Keratinocyte (primary cell): ENCODE results near the gene NCAPD3. TPM values are rescaled to one million over a fixed set of nuclear protein-coding genes. Genes with fewer than 3 reads are reported as not detected.

Experiments
- DNase-seq: peaks from one replicate; pipeline ENCODE4 v3.0.0-alpha.2; 2011; ENCODE audit warnings: low read depth, missing footprints, low spot score
- FAIRE-seq: peaks from 2 replicates; lab custom pipeline; 2011; peaks lifted over from hg19 to GRCh38; lab: Jason Lieb, UNC
- H2AFZ ChIP-seq: 2 replicates; pipeline ENCODE4 v1.6.0; 2012; ENCODE audit warnings: low read length, control low read depth, inconsistent platforms; ENCODE audit not compliant: control insufficient read depth
- H3K27ac ChIP-seq: 2 replicates; pipeline ENCODE4 v1.5.1; 2011; ENCODE audit warnings: low read length; ENCODE audit not compliant: control insufficient read depth, insufficient read depth
- H3K27me3 ChIP-seq: 3 replicates; pipeline ENCODE4 v1.6.0; 2011; ENCODE audit warnings: low read length; ENCODE audit not compliant: control insufficient read depth, insufficient read depth; ENCODE audit errors: extremely low read depth
- H3K36me3 ChIP-seq, 2 experiments: 2 replicates in 1 of 2; 3 replicates in 1 of 2; pipeline ENCODE4 v1.5.1; 2011; ENCODE audit warnings: low read length in 2 of 2, mild to moderate bottlenecking in 1 of 2; ENCODE audit not compliant: control insufficient read depth in 2 of 2, insufficient read depth in 2 of 2; ENCODE audit errors: extremely low read depth in 1 of 2
- H3K4me1 ChIP-seq: 3 replicates; pipeline ENCODE4 v1.5.1; 2011; ENCODE audit warnings: low read length; ENCODE audit not compliant: control insufficient read depth, insufficient read depth; ENCODE audit errors: extremely low read depth
- H3K4me2 ChIP-seq: 3 replicates; pipeline ENCODE4 v1.6.0; 2011; ENCODE audit warnings: low read depth, low read length; ENCODE audit not compliant: control insufficient read depth, insufficient read depth; ENCODE audit errors: extremely low read depth
- H3K4me3 ChIP-seq, 3 experiments: fragments of 200-600 bp in 1 of 3; sonication (generic) in 1 of 3; 2 replicates in 2 of 3; 3 replicates in 1 of 3; pipeline ENCODE4 v1.5.1; 2011 to 2016; ENCODE audit warnings: low read length in 3 of 3, mild to moderate bottlenecking in 3 of 3, control low read depth in 2 of 3, inconsistent platforms in 1 of 3, low read depth in 1 of 3, mixed read lengths in 1 of 3, mixed run types in 1 of 3, moderate library complexity in 1 of 3; ENCODE audit not compliant: control insufficient read depth in 2 of 3, insufficient read depth in 2 of 3; ENCODE audit errors: extremely low read depth in 1 of 3
- H3K79me2 ChIP-seq: 2 replicates; pipeline ENCODE4 v1.6.0; 2012; ENCODE audit warnings: low read length; ENCODE audit not compliant: control insufficient read depth, insufficient read depth
- H3K9ac ChIP-seq: 3 replicates; pipeline ENCODE4 v1.6.0; 2011; ENCODE audit warnings: low read length; ENCODE audit not compliant: control insufficient read depth, insufficient read depth; ENCODE audit errors: extremely low read depth
- H3K9me1 ChIP-seq: 3 replicates; pipeline ENCODE4 v1.6.0; 2011; ENCODE audit warnings: low read length; ENCODE audit not compliant: control insufficient read depth, insufficient read depth; ENCODE audit errors: extremely low read depth
- H3K9me3 ChIP-seq: 2 replicates; pipeline ENCODE4 v1.5.1; 2012; ENCODE audit warnings: low read depth, low read length; ENCODE audit not compliant: control insufficient read depth
- H4K20me1 ChIP-seq: 3 replicates; pipeline ENCODE4 v1.6.0; 2011; ENCODE audit warnings: low read length; ENCODE audit not compliant: control insufficient read depth, insufficient read depth; ENCODE audit errors: extremely low read depth
- CTCF ChIP-seq, 3 experiments: IDR thresholded peaks in 1 of 3; conservative IDR thresholded peaks in 1 of 3; optimal IDR thresholded peaks in 1 of 3; 2 replicates in 2 of 3; 3 replicates in 1 of 3; pipeline versions ENCODE3 to v1.5.1; 2011; ENCODE audit warnings: low read length in 3 of 3, mild to moderate bottlenecking in 3 of 3, moderate library complexity in 2 of 3, control low read depth in 1 of 3, inconsistent platforms in 1 of 3; ENCODE audit not compliant: insufficient read depth in 2 of 3; ENCODE audit errors: extremely low read depth in 1 of 3
- EZH2 ChIP-seq: IDR thresholded peaks from one replicate; pipeline ENCODE4 v1.6.1; 2012; ENCODE audit warnings: inconsistent platforms, mild to moderate bottlenecking, low read length, moderate library complexity
- dilution Hi-C: fragments of 300-500 bp; cut with MboI; formaldehyde crosslinking; loops from one replicate; pipeline ENCODE4 v1.7.0; 2020; ENCODE audit warnings: low sequenced_read_pairs; ENCODE audit not compliant: extremely low pct_ligation_motif_present
- polyA plus RNA-seq, 5 experiments: library from polyadenylated mRNA; depleted of rRNA in 3 of 5; stranded (reverse) in 3 of 5; stranded (forward) in 1 of 5; unstranded in 1 of 5; fragments of >200 nt; gene quantifications; 1 replicate in 1 of 5; 2 replicates in 3 of 5; 3 replicates in 1 of 5; pipeline versions ENCODE4 v1.2.1 to v1.2.3, GENCODE V29; 2011 to 2012; ENCODE audit warnings: missing spikeins in 2 of 5, low read depth in 1 of 5, low replicate concordance in 1 of 5

Gene NCAPD3
- polyA plus RNA-seq, 1 donor (not counting 4 experiments of a cell fraction or from before 2014, with no cell fraction given): 23.0 TPM

DNA sequence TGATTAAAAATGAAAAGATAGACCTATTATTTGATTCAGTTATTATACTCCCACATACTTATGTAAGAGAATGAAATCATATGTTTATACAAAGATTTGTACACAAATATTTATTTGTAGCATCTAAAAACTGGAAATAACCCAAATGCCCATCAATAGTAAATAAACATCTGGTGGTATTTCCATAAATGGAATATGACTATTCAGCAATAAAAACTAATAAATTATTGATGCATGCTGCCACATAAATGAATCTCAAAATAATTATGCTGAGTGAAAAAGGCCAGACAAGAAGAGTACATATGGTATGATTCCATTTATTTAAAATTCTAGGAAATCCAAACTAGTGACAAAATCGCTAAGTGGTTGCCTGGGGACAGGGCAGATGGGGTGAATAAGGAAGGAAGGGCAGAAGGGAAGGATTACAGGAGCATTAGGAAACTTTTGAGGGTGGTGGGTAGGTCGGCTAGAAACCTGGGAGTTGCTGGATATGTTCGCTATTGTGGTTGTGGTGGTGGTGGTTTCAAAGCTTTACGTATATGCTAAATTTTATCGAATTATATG is 113.4 kb downstream of the NCAPD3 start:
- no peak overlapping the region for H3K9ac ChIP-seq
- no peak for FAIRE-seq
- no peak overlapping the region for H3K27ac ChIP-seq
- DNase-seq: no peak
- dilution Hi-C loops: no loop called here
- H3K4me3 ChIP-seq: no peak overlapping the region
- no peaks in the 10 kb centered on the region for H3K36me3 ChIP-seq
- H2AFZ ChIP-seq: no peak overlapping the region
- H3K4me2 ChIP-seq: no peak overlapping the region
- H3K4me1 ChIP-seq: no peaks in the 10 kb centered on the region
- H3K27me3 ChIP-seq: no peaks in the 10 kb centered on the region
- TF ChIP-seq CTCF (optimal IDR thresholded peaks at IDR 0.05 in 1 of 3, IDR thresholded peaks at IDR 0.05 in 1 of 3, conservative IDR thresholded peaks at IDR 0.05 in 1 of 3; ENCODE audit: extremely low read depth in 1 of 3, insufficient read depth in 2 of 3, low read length in 3 of 3) (no peak), EZH2 (no peak)
- no peaks in the 10 kb centered on the region for H4K20me1 ChIP-seq
- H3K9me1 ChIP-seq: no peaks in the 10 kb centered on the region
- no peaks in the 10 kb centered on the region for H3K9me3 ChIP-seq
- H3K79me2 ChIP-seq: no peaks in the 10 kb centered on the region

Other genes starting within 250 kb of the NCAPD3 start
- gene JAM3, start 154.9 kb downstream of the NCAPD3 start, polyA plus RNA-seq: 5.5 to 17.0 TPM (median 11.4 TPM) in 3 replicates
- gene VPS26B, start 704 bp upstream of the NCAPD3 start, polyA plus RNA-seq: 43.2 to 50.2 TPM (median 46.9 TPM) in 3 replicates
- gene THYN1, start 29.4 kb upstream of the NCAPD3 start, polyA plus RNA-seq: 33.9 to 47.9 TPM (median 45.8 TPM) in 3 replicates
- gene ACAD8, start 29.6 kb upstream of the NCAPD3 start, polyA plus RNA-seq: 18.2 to 21.7 TPM (median 20.6 TPM) in 3 replicates
- 2.2 to 4.6 TPM (median 3.0 TPM) in 3 replicates for gene GLB1L3, start 52.4 kb upstream of the NCAPD3 start, polyA plus RNA-seq
- gene GLB1L2, start 108.0 kb upstream of the NCAPD3 start, polyA plus RNA-seq: 4.0 to 5.1 TPM (median 4.3 TPM) in 3 replicates
- gene B3GAT1, start 188.3 kb upstream of the NCAPD3 start, polyA plus RNA-seq: 0.04 to 0.11 TPM (median 0.04 TPM) in 3 replicates